OCI-LY7 (cell line): Measurements from ENCODE around the gene RALGAPA2.

ENCODE experiments used
- CTCF ChIP-seq: fragments of 200-600 bp; sonication (generic); conservative IDR thresholded peaks from 2 replicates; pipeline ENCODE4 v1.5.1; 2014; ENCODE audit warnings: mild to moderate bottlenecking, antibody characterized with exemption, low read length, moderate library complexity, mixed read lengths
- EZH2phosphoT487 ChIP-seq: fragments of 200-600 bp; sonication (generic); IDR thresholded peaks from 2 replicates; pipeline ENCODE4 v1.6.1; 2018; ENCODE audit warnings: low read depth, borderline replicate concordance, mild to moderate bottlenecking, mixed run types, antibody characterized with exemption, low read length, moderate library complexity, mixed read lengths

GRCh38 chr20:20476504-20476903 lies 235.9 kb downstream of the RALGAPA2 start:
- TF ChIP-seq CTCF (no peak), EZH2phosphoT487 (no peak)
